GM20431 (cell line): ENCODE measurements around the gene GPR108.
"Not testable (repeated sequence)": the region's sequence is repeated elsewhere in the genome, so short reads cannot be mapped to it uniquely, and the experiment has no call there.

Experiments used
- in situ Hi-C: fragments of 300-500 bp; cut with MseI, MboI; formaldehyde crosslinking; loops from one replicate; pipeline ENCODE4 v1.15.0; 2020; ENCODE audit warnings: low sequenced_read_pairs; ENCODE audit not compliant: unreplicated experiment

The GPR108 gene

GRCh38 chr19:6737284-6737872, at the start of gene GPR108:
Gene GPR108, minus strand, starts transcription at chr19:6737580. Its CDS starts 4 bp downstream, at chr19:6737576.
- in situ Hi-C loops, result no loop called here

GRCh38 chr19:6779206-6779605, 41.8 kb upstream of the GPR108 start:
- in situ Hi-C loops, result no loop called here

- in situ Hi-C loops, result no loop called here
Measured at GRCh38 chr19:6778386-6778785, 41.0 kb upstream of the GPR108 start.

- in situ Hi-C loops, result no loop called here
Measured at GRCh38 chr19:6777434-6777833, 40.1 kb upstream of the GPR108 start.

- in situ Hi-C loops, result no loop called here
Measured at GRCh38 chr19:6776999-6777398, 39.6 kb upstream of the GPR108 start.

- in situ Hi-C loops, result not testable (repeated sequence)
Measured at GRCh38 chr19:6776045-6776444, 38.7 kb upstream of the GPR108 start.

- in situ Hi-C loops, result no loop called here
Measured at GRCh38 chr19:6774821-6775707, 37.7 kb upstream of the GPR108 start.

GRCh38 chr19:6773323-6773931, 36.0 kb upstream of the GPR108 start:
- in situ Hi-C loops, result no loop called here

GRCh38 chr19:6772866-6773322, 35.5 kb upstream of the GPR108 start:
- in situ Hi-C loops, result no loop called here

- in situ Hi-C loops, result no loop called here
Measured at GRCh38 chr19:6772028-6772865, 34.9 kb upstream of the GPR108 start, which contains the start of gene VAV1. Gene VAV1, plus strand, starts transcription at chr19:6772708. Its CDS starts 100 bp downstream, at chr19:6772808.

- in situ Hi-C loops, result not testable (repeated sequence)
Measured at GRCh38 chr19:6771648-6772027, 34.3 kb upstream of the GPR108 start.

GRCh38 chr19:6769006-6769619, 31.7 kb upstream of the GPR108 start:
- in situ Hi-C loops, result no loop called here

GRCh38 chr19:6768236-6768785, 30.9 kb upstream of the GPR108 start:
- in situ Hi-C loops, result no loop called here

GRCh38 chr19:6767357-6768235, 30.2 kb upstream of the GPR108 start, which contains the start of gene SH2D3A:
Gene SH2D3A, minus strand, starts transcription at chr19:6767435. Its CDS starts 3,687 bp downstream, at chr19:6763748.
- in situ Hi-C loops, result no loop called here

GRCh38 chr19:6767081-6767356, 29.6 kb upstream of the GPR108 start:
- in situ Hi-C loops, result no loop called here

- in situ Hi-C loops, result no loop called here
Measured at GRCh38 chr19:6766357-6767080, 29.1 kb upstream of the GPR108 start.

- in situ Hi-C loops, result no loop called here
Measured at GRCh38 chr19:6765738-6766356, 28.5 kb upstream of the GPR108 start.
